GM19372 (cell line): ENCODE measurements around the gene NHSL2.
"Not testable (repeated sequence)": the region's sequence is repeated elsewhere in the genome, so short reads cannot be mapped to it uniquely, and the experiment has no call there.

Experiments
- ATAC-seq: cut with Tn5 transposase; IDR thresholded peaks from one replicate; pipeline ENCODE4 v1.9.1; 2021; ENCODE audit warnings: mild to moderate bottlenecking, low read depth, moderate library complexity; ENCODE audit not compliant: unreplicated experiment

Gene NHSL2

DNA sequence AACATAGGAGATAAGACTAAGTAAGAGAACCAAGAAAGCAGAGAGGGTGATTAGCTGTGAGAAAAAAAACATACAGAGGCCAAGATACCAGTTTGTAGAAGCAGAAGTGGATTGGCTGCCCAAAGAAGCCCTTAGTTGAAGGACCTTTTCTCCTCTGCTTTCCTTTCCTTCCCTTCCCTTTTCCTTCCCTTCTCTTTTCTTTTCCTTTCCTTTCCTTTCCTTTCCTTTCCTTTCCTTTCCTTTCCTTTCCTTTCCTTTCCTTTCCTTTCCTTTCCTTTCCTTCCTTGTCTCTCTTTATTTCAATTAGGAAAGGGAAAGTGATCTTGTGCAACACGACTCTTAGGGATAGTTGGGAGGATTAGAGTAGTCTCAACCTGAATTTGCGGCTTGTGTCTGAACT is 128.2 kb downstream of the NHSL2 start:
- ATAC-seq, result no peak

GRCh38 chrX:72040506-72040905 is 129.9 kb downstream of the NHSL2 start:
- no peak for ATAC-seq

GRCh38 chrX:72041176-72041575 is 130.5 kb downstream of the NHSL2 start:
- no peak for ATAC-seq

DNA sequence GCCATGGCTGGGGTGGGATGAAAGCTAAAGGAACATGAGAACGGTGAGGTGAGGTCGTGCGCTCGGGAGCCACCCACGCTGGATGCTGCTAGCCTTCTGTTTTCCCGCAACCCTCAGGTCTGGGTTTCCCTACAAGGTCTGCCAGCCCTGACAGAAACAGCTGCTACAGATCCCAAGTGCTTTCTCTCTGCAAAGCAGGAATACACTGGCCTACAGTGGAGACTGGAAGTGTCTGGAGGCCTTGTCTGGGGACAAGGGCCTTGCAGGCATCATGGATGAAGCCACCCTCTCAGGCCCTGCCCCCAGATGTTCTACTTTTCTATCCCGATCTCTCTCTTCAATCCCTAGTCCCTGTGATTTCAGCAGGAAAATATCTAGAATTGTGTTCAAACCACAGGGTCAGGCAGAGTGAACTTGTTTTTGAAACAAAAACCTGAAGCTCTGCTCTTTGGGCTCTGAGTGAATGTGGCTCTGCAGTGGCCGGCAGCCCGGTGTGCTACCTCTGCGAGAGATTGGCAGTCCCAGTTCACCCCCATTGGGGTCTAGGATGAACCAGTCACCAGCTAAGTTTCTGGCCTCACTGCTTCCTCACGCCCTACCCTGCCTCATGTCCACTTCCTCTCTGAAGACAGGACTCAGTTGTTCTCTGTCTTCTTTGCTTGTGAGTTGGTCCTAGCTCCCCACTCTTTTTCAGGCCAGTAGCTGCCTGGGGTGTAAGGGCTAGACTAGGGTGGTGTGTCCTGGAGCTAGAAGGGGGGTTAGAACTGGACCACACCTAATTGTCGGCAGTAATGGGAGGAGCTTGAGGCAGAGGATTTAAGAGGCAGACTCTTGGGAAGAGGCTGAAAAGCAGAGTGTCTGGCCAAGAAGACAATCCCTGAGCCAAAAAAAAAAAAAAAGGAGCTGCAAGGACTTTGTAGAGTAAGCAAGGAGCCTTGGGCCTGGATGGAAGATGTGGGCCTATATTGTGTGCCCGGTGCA is 131.5 kb downstream of the NHSL2 start:
- ATAC-seq, result no peak

DNA sequence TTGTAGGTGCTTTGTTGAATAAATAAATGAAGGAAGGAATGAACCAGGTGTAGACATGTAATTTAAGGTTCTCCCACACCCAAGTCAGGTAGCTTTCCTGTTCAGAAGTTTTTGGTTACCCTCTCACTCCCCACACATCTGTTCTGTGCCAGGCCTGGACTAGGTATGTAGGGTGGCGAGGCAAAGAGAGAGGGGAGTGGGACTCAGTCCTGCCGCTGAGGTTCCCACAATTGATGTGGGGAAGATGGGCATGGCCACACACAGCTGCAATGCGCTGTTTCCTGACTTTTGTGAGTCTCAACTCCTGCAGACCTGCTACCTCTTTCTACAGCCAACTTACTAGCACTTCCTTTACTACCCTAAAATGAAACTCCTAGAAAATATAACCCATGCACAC is 132.2 kb downstream of the NHSL2 start:
- no peak for ATAC-seq

GRCh38 chrX:72043636-72044035 is 133.0 kb downstream of the NHSL2 start:
- ATAC-seq, result no peak

DNA sequence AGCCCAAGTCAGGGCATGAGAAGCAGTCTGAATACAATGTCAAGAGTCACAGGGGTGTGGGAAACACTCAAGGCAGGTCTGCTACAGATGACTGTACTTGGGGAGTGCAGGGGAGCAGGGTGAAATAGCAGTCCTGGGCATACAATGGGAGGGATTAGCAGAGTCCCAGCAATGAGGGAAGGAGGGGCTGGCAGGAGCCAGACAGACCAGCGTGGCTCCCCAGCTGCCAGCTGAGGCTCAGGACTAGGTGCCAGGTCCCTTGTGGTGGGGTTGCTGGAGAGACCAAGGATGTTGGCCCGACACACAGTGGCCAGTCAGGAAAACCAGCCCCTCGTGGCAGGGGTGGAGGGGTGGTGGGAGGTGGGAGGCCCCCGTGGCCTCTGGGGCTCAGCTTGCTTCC is 134.5 kb downstream of the NHSL2 start:
- no peak for ATAC-seq

DNA sequence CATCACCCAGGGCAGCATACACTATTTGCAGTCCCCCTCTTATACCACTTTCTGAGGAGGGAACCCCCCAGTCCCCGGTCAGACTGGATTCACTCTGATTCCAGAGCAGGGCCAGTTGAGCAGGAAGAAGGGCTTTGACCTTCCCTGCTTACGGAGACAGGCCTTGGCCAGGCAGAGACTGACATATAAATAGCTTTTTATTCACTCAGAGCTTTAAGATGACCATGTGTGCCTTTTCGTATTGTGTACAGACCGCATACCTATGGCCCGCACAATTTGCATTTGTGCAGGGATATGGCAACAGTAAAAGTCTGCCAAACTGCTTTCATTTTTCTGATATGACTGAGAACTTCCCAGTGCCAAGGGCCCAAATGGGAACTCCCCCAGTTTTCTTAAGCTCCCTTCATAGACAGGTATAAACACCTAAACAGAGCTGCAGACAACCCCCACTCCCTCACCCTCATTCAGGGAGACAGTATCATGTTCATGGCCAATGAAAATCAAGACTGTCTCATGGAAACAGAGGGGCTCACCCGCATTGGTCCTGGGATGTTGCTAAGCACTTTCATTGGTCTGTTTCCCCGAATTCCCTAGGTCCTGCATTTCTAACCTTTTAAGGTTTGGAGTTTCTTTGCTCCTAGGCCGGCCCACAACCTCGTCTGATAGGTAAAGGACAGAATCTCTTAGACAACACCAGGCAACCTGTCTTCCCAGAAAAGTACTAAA is 135.1 kb downstream of the NHSL2 start:
- no peak for ATAC-seq

GRCh38 chrX:72046447-72046846 is 135.8 kb downstream of the NHSL2 start:
- ATAC-seq, result no peak

DNA sequence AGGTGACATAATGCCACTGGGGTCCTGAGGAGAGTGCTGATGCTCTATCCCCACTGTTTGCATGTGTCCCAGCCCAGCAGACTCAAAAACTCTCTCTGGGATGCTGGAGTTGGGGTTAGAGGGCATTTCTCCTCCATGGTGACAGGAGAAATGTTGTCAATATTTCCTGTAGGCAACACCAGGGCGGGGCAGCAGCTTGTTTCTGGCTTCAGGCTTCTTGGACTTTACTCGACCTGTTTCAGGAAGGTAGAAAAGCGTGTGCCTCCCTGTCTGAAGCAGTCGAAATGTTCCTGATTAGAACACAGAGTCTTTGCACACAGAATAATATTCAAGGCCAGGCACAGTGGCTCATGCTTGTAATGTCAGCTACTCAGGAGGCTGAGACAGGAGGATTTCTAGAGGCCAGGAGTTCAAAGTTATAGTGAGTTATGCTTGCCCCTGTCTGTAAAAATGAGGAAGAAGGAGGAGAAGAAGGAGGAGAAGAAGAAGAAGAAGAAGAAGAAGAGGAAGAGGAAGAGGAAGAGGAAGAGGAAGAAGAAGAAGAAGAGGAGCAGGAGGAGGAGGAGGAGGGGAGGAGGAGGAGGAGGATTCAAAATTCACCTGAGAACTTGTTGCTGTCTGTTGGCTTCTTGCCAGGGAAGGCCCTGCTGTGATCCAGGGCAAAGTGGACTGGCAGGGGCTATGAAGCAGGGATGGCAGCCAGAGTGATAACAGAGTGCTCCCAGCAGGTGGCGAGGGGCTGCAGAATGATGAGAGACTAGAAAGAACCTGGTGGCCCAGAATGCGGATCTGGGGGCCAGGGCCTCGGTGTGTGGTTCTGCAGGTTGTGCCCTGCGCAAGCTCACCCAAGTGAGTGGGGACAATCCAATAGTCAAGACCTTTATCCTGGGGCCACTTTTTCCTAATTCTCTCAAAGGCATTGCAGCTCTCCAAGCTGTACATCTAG is 138.1 kb downstream of the NHSL2 start:
- no peak for ATAC-seq

- no peak for ATAC-seq
These were observed 139.4 kb downstream of the NHSL2 start for GRCh38 chrX:72050011-72050410.

DNA sequence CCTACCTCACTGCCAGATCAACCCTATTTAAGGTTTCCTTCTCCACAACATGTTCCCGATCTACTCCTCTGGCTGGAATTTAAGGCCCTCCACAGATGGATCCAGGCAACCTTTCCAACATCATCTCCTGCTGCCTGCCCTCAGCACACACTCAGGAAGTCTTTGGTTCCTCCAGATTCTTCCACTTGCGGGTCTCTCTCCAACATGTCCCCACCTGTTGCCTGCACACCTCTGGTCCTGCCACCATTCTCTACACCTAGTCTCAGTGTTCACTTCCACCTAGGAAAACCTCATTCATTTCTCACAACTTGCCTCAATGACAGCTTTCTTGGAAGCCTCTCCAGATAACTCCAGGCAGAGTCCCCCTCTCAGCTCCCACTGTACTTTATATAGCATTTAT is 140.9 kb downstream of the NHSL2 start:
- no peak for ATAC-seq

DNA sequence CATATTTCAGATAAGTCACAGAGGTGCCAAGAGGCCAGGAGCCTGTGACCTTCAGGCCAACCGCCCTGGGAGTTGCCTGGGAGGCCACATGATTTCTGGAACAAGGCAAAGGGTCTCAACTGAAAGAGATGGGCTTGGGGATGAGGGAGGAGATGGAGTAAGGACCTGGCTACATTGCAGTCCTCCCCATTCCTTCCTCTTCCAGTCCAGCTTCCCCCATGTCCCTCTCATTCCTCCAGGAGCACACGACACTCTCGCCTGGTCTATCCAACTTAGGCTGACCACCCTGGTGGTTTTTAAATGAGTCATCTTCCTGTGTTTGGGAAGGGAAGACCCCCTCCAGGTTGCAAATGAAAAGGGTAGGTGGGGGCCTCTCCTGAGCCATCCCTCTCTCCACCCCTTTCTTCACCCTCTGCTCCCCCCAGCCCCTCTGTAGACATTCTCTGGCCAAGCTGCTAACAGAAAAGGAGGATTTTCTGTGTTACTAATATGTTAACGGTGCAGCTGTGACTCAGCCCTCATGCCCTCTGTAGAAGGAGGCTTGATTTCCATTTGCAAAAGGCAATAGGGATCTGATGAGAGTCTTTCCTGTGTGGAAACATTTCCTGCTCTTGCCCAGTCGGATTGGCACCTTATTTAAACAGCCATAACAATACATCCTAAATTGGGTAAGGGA is 141.9 kb downstream of the NHSL2 start:
- ATAC-seq, result no peak

- ATAC-seq, result no peak
These were observed 142.9 kb downstream of the NHSL2 start for GRCh38 chrX:72053508-72053907.

GRCh38 chrX:72054779-72055489 is 144.3 kb downstream of the NHSL2 start:
- no peak for ATAC-seq

DNA sequence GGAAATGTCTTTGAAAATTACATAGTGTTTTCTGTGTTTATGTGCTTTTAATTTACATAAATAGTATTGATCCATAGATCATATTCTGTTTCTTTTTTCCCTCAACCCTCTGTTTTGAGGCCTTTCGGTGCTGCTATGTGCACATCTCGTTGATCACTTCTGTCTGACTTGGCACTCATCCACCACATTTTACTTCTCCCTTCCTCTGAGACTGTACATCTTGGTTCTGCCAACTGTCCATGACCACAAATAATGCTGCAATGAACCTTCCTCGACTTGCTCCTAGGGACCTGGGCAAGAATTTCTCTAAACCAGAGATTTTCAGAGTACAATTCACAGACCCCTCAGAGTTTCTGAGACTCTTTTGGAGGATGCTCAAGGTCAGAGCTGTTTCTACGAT is 146.7 kb downstream of the NHSL2 start:
- ATAC-seq, result no peak

- ATAC-seq, result no peak
These were observed 147.2 kb downstream of the NHSL2 start for GRCh38 chrX:72057849-72058248.

DNA sequence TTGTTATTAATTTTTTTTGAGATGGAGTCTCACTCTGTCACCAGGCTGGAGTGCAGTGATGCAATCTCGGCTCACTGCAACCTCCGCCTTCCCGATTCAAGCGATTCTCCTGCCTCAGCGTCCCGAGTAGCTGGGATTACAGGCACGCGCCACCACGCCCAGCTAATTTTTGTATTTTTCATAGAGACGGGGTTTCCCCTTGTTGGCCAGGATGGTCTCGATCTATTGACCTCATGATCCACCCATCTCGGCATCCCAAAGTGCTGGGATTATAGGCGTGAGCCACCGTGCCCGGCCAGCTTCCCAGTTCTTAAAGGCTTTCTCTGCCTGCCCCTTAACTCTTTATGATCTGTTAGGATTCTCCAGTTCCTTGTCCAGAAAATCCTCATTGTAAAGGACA is 147.7 kb downstream of the NHSL2 start:
- not testable (repeated sequence) for ATAC-seq

- ATAC-seq, result no peak
These were observed 149.7 kb downstream of the NHSL2 start for GRCh38 chrX:72060196-72060920.
